ENCODE data around the gene LOC128125822.

Gene LOC128125822

DNA sequence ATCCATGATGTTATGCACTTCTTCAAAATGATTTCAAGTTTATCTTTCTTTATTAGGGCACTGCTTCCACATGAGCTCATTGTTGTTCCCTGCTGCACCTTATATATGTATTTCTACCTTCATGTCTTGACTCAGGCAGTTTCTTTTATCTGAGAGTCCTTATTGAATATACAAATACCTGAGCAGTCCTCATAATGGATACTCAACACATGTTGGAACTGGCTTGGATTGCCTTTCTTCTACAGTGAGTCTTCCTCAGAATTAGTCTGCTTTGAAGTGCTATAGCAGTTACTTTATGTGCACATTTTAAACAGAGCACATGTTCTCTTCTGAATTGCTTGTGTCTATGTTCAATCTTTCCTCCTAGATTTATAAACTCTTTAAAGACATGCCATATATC, 45.3 kb upstream of the LOC128125822 start:
- Histone ChIP-seq H3K36me3 (ENCODE audit: control insufficient read depth in 2 of 2, insufficient read depth in 2 of 2, low read length in 1 of 2) (no peaks in the 10 kb centered on the region), H3K27me3 (replicated peaks in 1 of 2; ENCODE audit: control insufficient read depth in 2 of 2, insufficient read depth in 2 of 2, low read length in 1 of 2) (no peaks in the 10 kb centered on the region), H3K79me2 (ENCODE audit: control insufficient read depth, insufficient read depth, low read length) (no peaks in the 10 kb centered on the region), H3K4me1 (ENCODE audit: control insufficient read depth, insufficient read depth, low read length) (peaks cover 21% of the 10 kb centered on the region), H3K9me3 (replicated peaks; ENCODE audit: control insufficient read depth, insufficient read depth, low read length) (no peaks in the 10 kb centered on the region; the same call in 2 of the 3 replicates), H3K9ac (ENCODE audit: control insufficient read depth, insufficient read depth, low read length) (no peak overlapping the region), H4K20me1 (ENCODE audit: control insufficient read depth, insufficient read depth) (no peaks in the 10 kb centered on the region), H3K27ac (ENCODE audit: control insufficient read depth, insufficient read depth) (no peak overlapping the region), H3K4me3 (no peak overlapping the region), H3K4me2 (ENCODE audit: control insufficient read depth, insufficient read depth) (no peak overlapping the region), H2AFZ (ENCODE audit: control insufficient read depth, low read depth, low read length) (no peak overlapping the region)
- ChIA-PET CTCF (interaction anchor here (1.8 to 2.2 kb wide), 2 partner anchors 44 to 47 kb away, joined by 5 read pairs; no protein-coding TSS in a partner anchor), POLR2A (no interaction called here), SMC1A (ENCODE audit: uncharacterized antibody, unreplicated experiment) (interaction anchor here (0.5 to 3.9 kb wide), 8 partner anchors 8 to 71 kb away, joined by 3 to 16 read pairs (median 4); no protein-coding TSS in a partner anchor), RAD21 (ENCODE audit: unreplicated experiment) (interaction anchor here (0.8 to 1.9 kb wide), 4 partner anchors 22 to 174 kb away, joined by 3 to 6 read pairs (median 3); no protein-coding TSS in a partner anchor)
- intact Hi-C loops (cut with micrococcal nuclease; ENCODE audit: unreplicated experiment) = no loop called here
- ATAC-seq = no peak
- in situ Hi-C loops (cut with MboI) = no loop called here
- no peak for FAIRE-seq
- no peak for DNase-seq (ENCODE audit: low read depth, low spot score)
- no TSS peak for BruUV-seq (replicated peaks)
- TF ChIP-seq GABPA (IDR thresholded peaks at IDR 0.05; ENCODE audit: low read depth) (no peak), NFXL1 (IDR thresholded peaks at IDR 0.05; ENCODE audit: borderline replicate concordance) (no peak), ZNF207 (IDR thresholded peaks at IDR 0.05; ENCODE audit: borderline replicate concordance) (no peak), BMI1 (IDR thresholded peaks at IDR 0.05; ENCODE audit: borderline replicate concordance) (no peak), PML (IDR thresholded peaks at IDR 0.05; ENCODE audit: low read length) (no peak), POU2F2 (IDR thresholded peaks at IDR 0.05; ENCODE audit: borderline replicate concordance, low read depth, low read length) (no peak)
- TF ChIP-seq, protein P1, sequence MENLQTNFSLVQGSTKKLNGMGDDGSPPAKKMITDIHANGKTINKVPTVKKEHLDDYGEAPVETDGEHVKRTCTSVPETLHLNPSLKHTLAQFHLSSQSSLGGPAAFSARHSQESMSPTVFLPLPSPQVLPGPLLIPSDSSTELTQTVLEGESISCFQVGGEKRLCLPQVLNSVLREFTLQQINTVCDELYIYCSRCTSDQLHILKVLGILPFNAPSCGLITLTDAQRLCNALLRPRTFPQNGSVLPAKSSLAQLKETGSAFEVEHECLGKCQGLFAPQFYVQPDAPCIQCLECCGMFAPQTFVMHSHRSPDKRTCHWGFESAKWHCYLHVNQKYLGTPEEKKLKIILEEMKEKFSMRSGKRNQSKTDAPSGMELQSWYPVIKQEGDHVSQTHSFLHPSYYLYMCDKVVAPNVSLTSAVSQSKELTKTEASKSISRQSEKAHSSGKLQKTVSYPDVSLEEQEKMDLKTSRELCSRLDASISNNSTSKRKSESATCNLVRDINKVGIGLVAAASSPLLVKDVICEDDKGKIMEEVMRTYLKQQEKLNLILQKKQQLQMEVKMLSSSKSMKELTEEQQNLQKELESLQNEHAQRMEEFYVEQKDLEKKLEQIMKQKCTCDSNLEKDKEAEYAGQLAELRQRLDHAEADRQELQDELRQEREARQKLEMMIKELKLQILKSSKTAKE (IDR thresholded peaks at IDR 0.05; ENCODE audit: low read depth, poor library complexity, severe bottlenecking) = no peak
- TF ChIP-seq, protein P2, sequence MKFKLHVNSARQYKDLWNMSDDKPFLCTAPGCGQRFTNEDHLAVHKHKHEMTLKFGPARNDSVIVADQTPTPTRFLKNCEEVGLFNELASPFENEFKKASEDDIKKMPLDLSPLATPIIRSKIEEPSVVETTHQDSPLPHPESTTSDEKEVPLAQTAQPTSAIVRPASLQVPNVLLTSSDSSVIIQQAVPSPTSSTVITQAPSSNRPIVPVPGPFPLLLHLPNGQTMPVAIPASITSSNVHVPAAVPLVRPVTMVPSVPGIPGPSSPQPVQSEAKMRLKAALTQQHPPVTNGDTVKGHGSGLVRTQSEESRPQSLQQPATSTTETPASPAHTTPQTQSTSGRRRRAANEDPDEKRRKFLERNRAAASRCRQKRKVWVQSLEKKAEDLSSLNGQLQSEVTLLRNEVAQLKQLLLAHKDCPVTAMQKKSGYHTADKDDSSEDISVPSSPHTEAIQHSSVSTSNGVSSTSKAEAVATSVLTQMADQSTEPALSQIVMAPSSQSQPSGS (IDR thresholded peaks at IDR 0.05; ENCODE audit: low read length) = no peak
- TF ChIP-seq, protein P3, sequence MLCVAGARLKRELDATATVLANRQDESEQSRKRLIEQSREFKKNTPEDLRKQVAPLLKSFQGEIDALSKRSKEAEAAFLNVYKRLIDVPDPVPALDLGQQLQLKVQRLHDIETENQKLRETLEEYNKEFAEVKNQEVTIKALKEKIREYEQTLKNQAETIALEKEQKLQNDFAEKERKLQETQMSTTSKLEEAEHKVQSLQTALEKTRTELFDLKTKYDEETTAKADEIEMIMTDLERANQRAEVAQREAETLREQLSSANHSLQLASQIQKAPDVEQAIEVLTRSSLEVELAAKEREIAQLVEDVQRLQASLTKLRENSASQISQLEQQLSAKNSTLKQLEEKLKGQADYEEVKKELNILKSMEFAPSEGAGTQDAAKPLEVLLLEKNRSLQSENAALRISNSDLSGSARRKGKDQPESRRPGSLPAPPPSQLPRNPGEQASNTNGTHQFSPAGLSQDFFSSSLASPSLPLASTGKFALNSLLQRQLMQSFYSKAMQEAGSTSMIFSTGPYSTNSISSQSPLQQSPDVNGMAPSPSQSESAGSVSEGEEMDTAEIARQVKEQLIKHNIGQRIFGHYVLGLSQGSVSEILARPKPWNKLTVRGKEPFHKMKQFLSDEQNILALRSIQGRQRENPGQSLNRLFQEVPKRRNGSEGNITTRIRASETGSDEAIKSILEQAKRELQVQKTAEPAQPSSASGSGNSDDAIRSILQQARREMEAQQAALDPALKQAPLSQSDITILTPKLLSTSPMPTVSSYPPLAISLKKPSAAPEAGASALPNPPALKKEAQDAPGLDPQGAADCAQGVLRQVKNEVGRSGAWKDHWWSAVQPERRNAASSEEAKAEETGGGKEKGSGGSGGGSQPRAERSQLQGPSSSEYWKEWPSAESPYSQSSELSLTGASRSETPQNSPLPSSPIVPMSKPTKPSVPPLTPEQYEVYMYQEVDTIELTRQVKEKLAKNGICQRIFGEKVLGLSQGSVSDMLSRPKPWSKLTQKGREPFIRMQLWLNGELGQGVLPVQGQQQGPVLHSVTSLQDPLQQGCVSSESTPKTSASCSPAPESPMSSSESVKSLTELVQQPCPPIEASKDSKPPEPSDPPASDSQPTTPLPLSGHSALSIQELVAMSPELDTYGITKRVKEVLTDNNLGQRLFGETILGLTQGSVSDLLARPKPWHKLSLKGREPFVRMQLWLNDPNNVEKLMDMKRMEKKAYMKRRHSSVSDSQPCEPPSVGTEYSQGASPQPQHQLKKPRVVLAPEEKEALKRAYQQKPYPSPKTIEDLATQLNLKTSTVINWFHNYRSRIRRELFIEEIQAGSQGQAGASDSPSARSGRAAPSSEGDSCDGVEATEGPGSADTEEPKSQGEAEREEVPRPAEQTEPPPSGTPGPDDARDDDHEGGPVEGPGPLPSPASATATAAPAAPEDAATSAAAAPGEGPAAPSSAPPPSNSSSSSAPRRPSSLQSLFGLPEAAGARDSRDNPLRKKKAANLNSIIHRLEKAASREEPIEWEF (IDR thresholded peaks at IDR 0.05; ENCODE audit: insufficient replicate concordance, low read depth, low read length) = no peak
- TF ChIP-seq, protein P4, sequence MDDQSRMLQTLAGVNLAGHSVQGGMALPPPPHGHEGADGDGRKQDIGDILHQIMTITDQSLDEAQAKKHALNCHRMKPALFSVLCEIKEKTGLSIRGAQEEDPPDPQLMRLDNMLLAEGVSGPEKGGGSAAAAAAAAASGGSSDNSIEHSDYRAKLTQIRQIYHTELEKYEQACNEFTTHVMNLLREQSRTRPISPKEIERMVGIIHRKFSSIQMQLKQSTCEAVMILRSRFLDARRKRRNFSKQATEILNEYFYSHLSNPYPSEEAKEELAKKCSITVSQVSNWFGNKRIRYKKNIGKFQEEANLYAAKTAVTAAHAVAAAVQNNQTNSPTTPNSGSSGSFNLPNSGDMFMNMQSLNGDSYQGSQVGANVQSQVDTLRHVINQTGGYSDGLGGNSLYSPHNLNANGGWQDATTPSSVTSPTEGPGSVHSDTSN (IDR thresholded peaks at IDR 0.05; ENCODE audit: insufficient replicate concordance, low read depth, low read length) = no peak

Data from GM12878 (cell line).